ENCODE measurements around the gene GNG3. TPM values are rescaled to one million over a fixed set of nuclear protein-coding genes. Genes with fewer than 3 reads are reported as not detected.

GNG3 gene
- not detected in 2 replicates for total RNA-seq

GRCh38 chr11:62707277-62707861 lies at the start of gene GNG3, which contains the start of gene BSCL2:
GNG3 (plus strand) TSS chr11:62707676; CDS start chr11:62708296, 620 bp downstream.
BSCL2 (minus strand) TSS chr11:62707424; CDS start chr11:62707195, 229 bp downstream.

GRCh38 chr11:62665075-62665598 lies 42.3 kb upstream of the GNG3 start, which contains the start of the genes C11orf98 and CSKMT:
C11orf98 (minus strand) TSS chr11:62665210; CDS start chr11:62665169, 41 bp downstream.
CSKMT (plus strand) TSS chr11:62665312; CDS start chr11:62665880, 568 bp downstream.

GRCh38 chr11:62671608-62672389 lies 35.7 kb upstream of the GNG3 start, which contains the start of the genes LBHD1 and UQCC3:
LBHD1 (minus strand) TSS chr11:62672267; CDS start chr11:62670031, 2,236 bp downstream.
UQCC3 (plus strand) TSS chr11:62671673; CDS start chr11:62671746, 73 bp downstream.

GRCh38 chr11:62678770-62679696 lies 28.4 kb upstream of the GNG3 start, which contains the start of gene UBXN1:
UBXN1 (minus strand) TSS chr11:62679073; CDS start chr11:62678923, 150 bp downstream.

GRCh38 chr11:62689421-62690183 lies 17.9 kb upstream of the GNG3 start, which contains the start of gene LRRN4CL:
LRRN4CL (minus strand) TSS chr11:62689530; CDS start chr11:62688508, 1,022 bp downstream.

GRCh38 chr11:62727165-62727871 lies 19.8 kb downstream of the GNG3 start, which contains the start of gene HNRNPUL2:
HNRNPUL2 (minus strand) TSS chr11:62727457; CDS start chr11:62727156, 301 bp downstream.

GRCh38 chr11:62728171-62728988 lies 20.9 kb downstream of the GNG3 start, which contains the start of gene TTC9C:
TTC9C (plus strand) TSS chr11:62728486; CDS start chr11:62728849, 363 bp downstream.

GRCh38 chr11:62753736-62754603 lies 46.5 kb downstream of the GNG3 start, which contains the start of gene ZBTB3:
ZBTB3 (minus strand) TSS chr11:62754160; CDS start chr11:62753664, 496 bp downstream.

Other genes with a start within 250 kb of the GNG3 start
- 205 and 218 TPM in 2 replicates for gene AHNAK, start 160.9 kb upstream of the GNG3 start, total RNA-seq
- 1,643 and 1,652 TPM in 2 replicates for gene EEF1G, start 133.8 kb upstream of the GNG3 start, total RNA-seq
- 8.2 and 9.8 TPM in 2 replicates for gene TUT1, start 116.2 kb upstream of the GNG3 start, total RNA-seq
- gene MTA2, start 105.8 kb upstream of the GNG3 start, total RNA-seq: 107 and 108 TPM in 2 replicates
- 15.3 and 21.4 TPM in 2 replicates for gene EML3, start 94.9 kb upstream of the GNG3 start, total RNA-seq
- 1.9 and 4.7 TPM in 2 replicates for gene ROM1, start 94.4 kb upstream of the GNG3 start, total RNA-seq
- 41.5 and 45.9 TPM in 2 replicates for gene B3GAT3, start 85.7 kb upstream of the GNG3 start, total RNA-seq
- gene GANAB, start 61.1 kb upstream of the GNG3 start, total RNA-seq: 203 and 209 TPM in 2 replicates
- 21.4 and 22.7 TPM in 2 replicates for gene INTS5, start 54.4 kb upstream of the GNG3 start, total RNA-seq
- gene C11orf98, start 42.5 kb upstream of the GNG3 start, total RNA-seq: 128 and 158 TPM in 2 replicates
- gene CSKMT, start 42.4 kb upstream of the GNG3 start, total RNA-seq: 12.2 and 13.8 TPM in 2 replicates
- 12.1 and 14.3 TPM in 2 replicates for gene UQCC3, start 36.0 kb upstream of the GNG3 start, total RNA-seq
- 4.9 and 9.1 TPM in 2 replicates for gene LBHD1, start 35.4 kb upstream of the GNG3 start, total RNA-seq
- 126 and 148 TPM in 2 replicates for gene UBXN1, start 28.6 kb upstream of the GNG3 start, total RNA-seq
- 10.0 and 10.9 TPM in 2 replicates for gene LRRN4CL, start 18.1 kb upstream of the GNG3 start, total RNA-seq
- gene BSCL2, start 252 bp upstream of the GNG3 start, total RNA-seq: 55.0 and 63.4 TPM in 2 replicates
- 6.1 and 7.0 TPM in 2 replicates for gene HNRNPUL2, start 19.8 kb downstream of the GNG3 start, total RNA-seq
- gene TTC9C, start 20.8 kb downstream of the GNG3 start, total RNA-seq: 29.6 and 35.1 TPM in 2 replicates
- gene ZBTB3, start 46.5 kb downstream of the GNG3 start, total RNA-seq: 9.4 and 10.7 TPM in 2 replicates
- 157 and 185 TPM in 2 replicates for gene POLR2G, start 53.9 kb downstream of the GNG3 start, total RNA-seq
- gene TAF6L, start 63.7 kb downstream of the GNG3 start, total RNA-seq: 17.7 and 22.0 TPM in 2 replicates
- gene TMEM179B, start 79.7 kb downstream of the GNG3 start, total RNA-seq: 57.7 and 59.3 TPM in 2 replicates
- gene TMEM223, start 84.3 kb downstream of the GNG3 start, total RNA-seq: 40.3 and 41.2 TPM in 2 replicates
- 20.5 and 26.0 TPM in 2 replicates for gene NXF1, start 97.8 kb downstream of the GNG3 start, total RNA-seq
- gene STX5, start 124.4 kb downstream of the GNG3 start, total RNA-seq: 43.2 and 45.8 TPM in 2 replicates
- not detected in 2 replicates for gene TEX54, start 125.2 kb downstream of the GNG3 start, total RNA-seq
- gene WDR74, start 131.9 kb downstream of the GNG3 start, total RNA-seq: 47.9 and 56.0 TPM in 2 replicates
- 168 and 174 TPM in 2 replicates for gene SLC3A2, start 173.2 kb downstream of the GNG3 start, total RNA-seq
- gene CHRM1, start 213.7 kb downstream of the GNG3 start, total RNA-seq: not detected in 2 replicates